GM23338 (cell line): ENCODE data around the gene PRSS33. TPM values are rescaled to one million over a fixed set of nuclear protein-coding genes. Genes with fewer than 3 reads are reported as not detected.

Experiments used
- ATAC-seq: fragments of 200-7000 bp; cut with Tn5 transposase; 3 replicates; pipeline ENCODE4 v1.9.1; 2020
- DNase-seq: peaks from one replicate; pipeline ENCODE4 v3.0.0-alpha.2; 2015; ENCODE audit warnings: low spot score
- H2AFZ ChIP-seq: fragments of 200-600 bp; sonication (generic); 2 replicates; pipeline ENCODE4 v1.8.0; 2016; ENCODE audit warnings: antibody characterized with exemption, mild to moderate bottlenecking, moderate library complexity
- H3F3A ChIP-seq: fragments of 200-600 bp; sonication (generic); replicated peaks from 2 replicates; pipeline ENCODE4 v1.8.0; 2017; ENCODE audit warnings: antibody characterized with exemption, mixed run types, low read depth
- H3K27ac ChIP-seq: fragments of 200-600 bp; sonication (generic); 2 replicates; pipeline ENCODE4 v1.6.1; 2016; ENCODE audit warnings: low read depth
- H3K27me3 ChIP-seq: fragments of 200-600 bp; sonication (generic); 2 replicates; pipeline ENCODE4 v1.8.0; 2016; ENCODE audit warnings: mild to moderate bottlenecking, mixed run types, moderate library complexity; ENCODE audit not compliant: insufficient read depth
- H3K36me3 ChIP-seq: fragments of 200-600 bp; sonication (generic); 2 replicates; pipeline ENCODE4 v1.8.0; 2016; ENCODE audit warnings: mild to moderate bottlenecking; ENCODE audit not compliant: insufficient read depth
- H3K4me1 ChIP-seq: fragments of 200-600 bp; sonication (generic); 2 replicates; pipeline ENCODE4 v1.8.0; 2016; ENCODE audit warnings: mild to moderate bottlenecking, moderate library complexity; ENCODE audit not compliant: insufficient read depth
- H3K4me2 ChIP-seq: fragments of 200-600 bp; sonication (generic); 2 replicates; pipeline ENCODE4 v1.7.1; 2017; ENCODE audit warnings: mixed run types
- H3K4me3 ChIP-seq: fragments of 200-600 bp; sonication (generic); 2 replicates; pipeline ENCODE4 v1.6.1; 2016; ENCODE audit warnings: mixed run types
- H3K79me2 ChIP-seq: fragments of 200-600 bp; sonication (generic); replicated peaks from 2 replicates; pipeline ENCODE4 v1.8.0; 2017; ENCODE audit warnings: mild to moderate bottlenecking; ENCODE audit not compliant: insufficient read depth
- H3K9me2 ChIP-seq: fragments of 200-600 bp; sonication (generic); 2 replicates; pipeline ENCODE4 v1.8.0; 2017; ENCODE audit not compliant: insufficient read depth
- H4K20me1 ChIP-seq: fragments of 200-600 bp; sonication (generic); replicated peaks from 2 replicates; pipeline ENCODE4 v1.8.0; 2017; ENCODE audit warnings: mild to moderate bottlenecking; ENCODE audit not compliant: insufficient read depth
- H3K27ac Mint-ChIP-seq: 2 replicates; pipeline ENCODE4 v1.8.0; 2020; ENCODE audit warnings: inconsistent platforms, mild to moderate bottlenecking, moderate library complexity, mixed read lengths
- H3K27me3 Mint-ChIP-seq: 3 replicates; pipeline ENCODE4 v1.8.0; 2022; ENCODE audit warnings: low read depth, mild to moderate bottlenecking, moderate library complexity, mixed read lengths, inconsistent platforms; ENCODE audit not compliant: insufficient read depth, poor library complexity
- H3K36me3 Mint-ChIP-seq: 3 replicates; pipeline ENCODE4 v1.8.0; 2021; ENCODE audit warnings: low read depth, mild to moderate bottlenecking, inconsistent platforms, moderate library complexity, mixed read lengths
- H3K4me1 Mint-ChIP-seq: 3 replicates; pipeline ENCODE4 v1.8.0; 2020; ENCODE audit warnings: mild to moderate bottlenecking, inconsistent platforms, mixed read lengths
- H3K4me3 Mint-ChIP-seq: 3 replicates; pipeline ENCODE4 v1.8.0; 2021; ENCODE audit warnings: moderate library complexity, mild to moderate bottlenecking, inconsistent platforms, mixed read lengths
- H3K9me3 Mint-ChIP-seq: 3 replicates; pipeline ENCODE4 v1.8.0; 2020; ENCODE audit warnings: moderate library complexity, mild to moderate bottlenecking, inconsistent platforms, mixed read lengths
- CTCF ChIP-seq, 2 experiments: fragments of 200-600 bp in 1 of 2; sonication (generic) in 1 of 2; conservative IDR thresholded peaks; 2 replicates each; pipeline versions ENCODE4 v1.5.1 to v1.6.1; 2016 to 2017; ENCODE audit warnings: antibody characterized with exemption in 2 of 2, low read depth in 2 of 2, mild to moderate bottlenecking in 2 of 2, moderate library complexity in 1 of 2
- ETS1 ChIP-seq: IDR thresholded peaks from 2 replicates; pipeline ENCODE4 v1.6.1; 2016; ENCODE audit warnings: antibody characterized with exemption
- EZH2 ChIP-seq: fragments of 200-600 bp; sonication (generic); IDR thresholded peaks from one replicate; pipeline ENCODE4 v1.8.0; 2017; ENCODE audit warnings: antibody characterized with exemption, mild to moderate bottlenecking, low read depth; ENCODE audit not compliant: unreplicated experiment
- EZH2phosphoT487 ChIP-seq: fragments of 200-600 bp; sonication (generic); IDR thresholded peaks from one replicate; pipeline ENCODE4 v1.8.1; 2018; ENCODE audit warnings: antibody characterized with exemption; ENCODE audit not compliant: unreplicated experiment
- POLR2AphosphoS5 ChIP-seq: IDR thresholded peaks from 2 replicates; pipeline ENCODE4 v1.6.1; 2016; ENCODE audit warnings: antibody characterized with exemption, low read depth
- REST ChIP-seq: IDR thresholded peaks from one replicate; pipeline ENCODE4 v1.6.1; 2018; ENCODE audit warnings: antibody characterized with exemption; ENCODE audit not compliant: unreplicated experiment
- STAT1 ChIP-seq: IDR thresholded peaks from one replicate; pipeline ENCODE4 v1.6.1; 2016; ENCODE audit warnings: antibody characterized with exemption; ENCODE audit not compliant: unreplicated experiment
- ZNF114 ChIP-seq: fragments of 250-450 bp; sonication (Bioruptor Pico); IDR thresholded peaks from 2 replicates; pipeline ENCODE4 v1.5.0; 2020; ENCODE audit warnings: mild to moderate bottlenecking, moderate library complexity
- ZNF331 ChIP-seq: fragments of 250-450 bp; sonication (Bioruptor Pico); IDR thresholded peaks from 2 replicates; pipeline ENCODE4 v1.5.0; 2020; ENCODE audit warnings: low read depth, mild to moderate bottlenecking, moderate library complexity
- ZNF462 ChIP-seq: fragments of 250-450 bp; sonication (Bioruptor Pico); IDR thresholded peaks from 2 replicates; pipeline ENCODE4 v1.5.0; 2020; ENCODE audit warnings: mild to moderate bottlenecking, moderate library complexity
- polyA plus RNA-seq: library from polyadenylated mRNA; unstranded; fragments of >200 nt; fragmentation: Nextera tagmentation; extraction: Ambion mirVana; gene quantifications from 2 replicates; pipeline ENCODE4 v1.2.1, GENCODE V29; 2016
- total RNA-seq: library from RNA; depleted of rRNA; stranded (reverse); fragments of >200 nt; shearing (Covaris generic); gene quantifications from 2 replicates; pipeline ENCODE4 v1.2.3, GENCODE V29; 2014

Gene PRSS33
- total and polyA plus RNA-seq, 2 experiments from 2014 or later = 0.24 to 1.4 TPM

GRCh38 chr16:2809149-2809760 lies 21.9 kb upstream of the PRSS33 start:
- Histone ChIP-seq H3K27ac (no peak overlapping the region), H3K9me2 (no peaks in the 10 kb centered on the region), H4K20me1 (no peaks in the 10 kb centered on the region), H3K79me2 (no peaks in the 10 kb centered on the region), H3K36me3 (no peaks in the 10 kb centered on the region), H3K27me3 (no peaks in the 10 kb centered on the region), H2AFZ (no peak overlapping the region), H3F3A (no peaks in the 10 kb centered on the region), H3K4me2 (no peak overlapping the region), H3K4me3 (no peak overlapping the region), H3K4me1 (no peaks in the 10 kb centered on the region; the same call in 1 of the 2 replicates)
- TF ChIP-seq STAT1 (no peak), ZNF114 (CRISPR knock-in tag) (no peak), ZNF331 (CRISPR knock-in tag) (no peak), POLR2AphosphoS5 (no peak), EZH2phosphoT487 (no peak), ETS1 (no peak), ZNF462 (CRISPR knock-in tag) (no peak), EZH2 (no peak), REST (no peak), CTCF (conservative IDR thresholded peaks at IDR 0.05; ENCODE audit: low read depth in 2 of 2) (no peak)
- DNase-seq = no peak
- H3K4me3 Mint-ChIP-seq = no peak overlapping the region
- H3K27ac Mint-ChIP-seq = no peak overlapping the region
- no peaks in the 10 kb centered on the region for H3K36me3 Mint-ChIP-seq
- no peaks in the 10 kb centered on the region for H3K9me3 Mint-ChIP-seq
- no peaks in the 10 kb centered on the region; the same call in 2 of the 3 replicates for H3K4me1 Mint-ChIP-seq
- no peak for ATAC-seq
- peaks cover 16% of the 10 kb centered on the region for H3K27me3 Mint-ChIP-seq
